Measurements from ENCODE around the gene NATD1.
A peak's percentile ranks its signal among the peaks of the same experiment; 100 is the strongest.

The NATD1 gene

GRCh38 chr17:21252796-21253645 is at the start of gene NATD1:
Gene NATD1 (minus strand): TSS chr17:21253410. CDS start chr17:21253264, 146 bp downstream.
- DNase-seq, result peak; percentile 41

GRCh38 chr17:21301593-21302550 is 48.7 kb upstream of the NATD1 start:
- no peak for DNase-seq

- no peak for DNase-seq
These were observed 47.7 kb upstream of the NATD1 start for GRCh38 chr17:21300601-21301571.

GRCh38 chr17:21299981-21300600 is 46.9 kb upstream of the NATD1 start:
- DNase-seq, result no peak

- no peak for DNase-seq
These were observed 45.8 kb upstream of the NATD1 start for GRCh38 chr17:21298983-21299519.

GRCh38 chr17:21298056-21298982 is 45.1 kb upstream of the NATD1 start:
- DNase-seq, result no peak

GRCh38 chr17:21297597-21297996 is 44.4 kb upstream of the NATD1 start:
- DNase-seq, result no peak

GRCh38 chr17:21297026-21297520 is 43.9 kb upstream of the NATD1 start:
- no peak for DNase-seq

- DNase-seq, result no peak
These were observed 43.2 kb upstream of the NATD1 start for GRCh38 chr17:21296097-21297025.

GRCh38 chr17:21295036-21295952 is 42.1 kb upstream of the NATD1 start:
- DNase-seq, result no peak

- no peak for DNase-seq
These were observed 41.3 kb upstream of the NATD1 start for GRCh38 chr17:21294321-21295035.

- DNase-seq, result no peak
These were observed 40.6 kb upstream of the NATD1 start for GRCh38 chr17:21293831-21294210.

- DNase-seq, result no peak
These were observed 39.9 kb upstream of the NATD1 start for GRCh38 chr17:21292867-21293830.

- no peak for DNase-seq
These were observed 38.7 kb upstream of the NATD1 start for GRCh38 chr17:21291862-21292261.

- DNase-seq, result no peak
These were observed 38.1 kb upstream of the NATD1 start for GRCh38 chr17:21291357-21291756.

Data from NCI-H2029 (cell line).